DND-41 (cell line): Measurements from ENCODE around the gene LAMC1.

Source experiments
- ATAC-seq: fragments of 200-7000 bp; cut with Tn5 transposase; 3 replicates; pipeline ENCODE4 v1.9.1; 2021; ENCODE audit warnings: low read depth; ENCODE audit not compliant: insufficient read depth
- DNase-seq: peaks from one replicate; pipeline ENCODE4 v3.0.0-alpha.2; 2020
- H2AFZ ChIP-seq: 2 replicates; pipeline ENCODE4 v1.6.0; 2012; ENCODE audit warnings: low read depth, low read length
- H3K27ac ChIP-seq: 2 replicates; pipeline ENCODE4 v1.5.1; 2012; ENCODE audit warnings: low read length, inconsistent platforms
- H3K27me3 ChIP-seq: fragments of 200-600 bp; sonication (generic); 2 replicates; pipeline ENCODE4 v1.6.0; 2012; ENCODE audit warnings: low read length, mild to moderate bottlenecking, inconsistent platforms; ENCODE audit not compliant: insufficient read depth, poor library complexity
- H3K36me3 ChIP-seq: 2 replicates; pipeline ENCODE4 v1.5.1; 2012; ENCODE audit warnings: low read length, inconsistent platforms; ENCODE audit not compliant: insufficient read depth
- H3K4me1 ChIP-seq: 2 replicates; pipeline ENCODE4 v1.5.1; 2012; ENCODE audit warnings: mild to moderate bottlenecking, low read length; ENCODE audit not compliant: insufficient read depth
- H3K4me2 ChIP-seq: 2 replicates; pipeline ENCODE4 v1.6.0; 2012; ENCODE audit warnings: mild to moderate bottlenecking, moderate library complexity, low read length, inconsistent platforms; ENCODE audit not compliant: insufficient read depth
- H3K4me3 ChIP-seq, 2 experiments: fragments of 200-600 bp in 1 of 2; shearing (Covaris generic) in 1 of 2; 2 replicates each; pipeline ENCODE4 v1.5.1; 2012 to 2016; ENCODE audit warnings: inconsistent platforms in 2 of 2, low read length in 2 of 2, mild to moderate bottlenecking in 2 of 2, low read depth in 1 of 2, moderate library complexity in 1 of 2
- H3K79me2 ChIP-seq: 2 replicates; pipeline ENCODE4 v1.6.0; 2012; ENCODE audit warnings: low read length, inconsistent platforms; ENCODE audit not compliant: insufficient read depth
- H3K9ac ChIP-seq: 2 replicates; pipeline ENCODE4 v1.6.0; 2012; ENCODE audit warnings: low read depth, mild to moderate bottlenecking, inconsistent platforms, low read length, moderate library complexity
- H3K9me3 ChIP-seq: 2 replicates; pipeline ENCODE4 v1.5.1; 2012; ENCODE audit warnings: low read length, moderate library complexity, mild to moderate bottlenecking, inconsistent platforms; ENCODE audit not compliant: insufficient read depth, severe bottlenecking
- H4K20me1 ChIP-seq: 2 replicates; pipeline ENCODE4 v1.6.0; 2012; ENCODE audit warnings: low read length; ENCODE audit not compliant: insufficient read depth
- CTCF ChIP-seq: IDR thresholded peaks from 2 replicates; pipeline ENCODE4 v1.5.1; 2012; ENCODE audit warnings: borderline replicate concordance, low read length, moderate library complexity, mild to moderate bottlenecking; ENCODE audit not compliant: poor library complexity, severe bottlenecking; ENCODE audit errors: extremely low read depth
- EZH2 ChIP-seq: IDR thresholded peaks from 3 replicates; pipeline ENCODE4 v1.6.1; 2012; ENCODE audit warnings: borderline replicate concordance, low read depth, mild to moderate bottlenecking, moderate library complexity, low read length, inconsistent platforms; ENCODE audit not compliant: severe bottlenecking

LAMC1 gene

GRCh38 chr1:183032122-183032921 lies 9.1 kb downstream of the LAMC1 start:
- TF ChIP-seq CTCF (no peak), EZH2 (no peak)
- no peak overlapping the region for H3K9ac ChIP-seq
- ATAC-seq: no peak

GRCh38 chr1:183033205-183033604 lies 10.0 kb downstream of the LAMC1 start:
- H3K4me3 ChIP-seq: no peak overlapping the region
- peaks cover 6% of the 10 kb centered on the region; the same call in 1 of the 2 replicates for H3K4me1 ChIP-seq
- peaks cover 22% of the 10 kb centered on the region for H3K27me3 ChIP-seq
- no peak overlapping the region for H3K27ac ChIP-seq
- H3K9ac ChIP-seq: no peak overlapping the region
- TF ChIP-seq EZH2 (no peak), CTCF (no peak)
- H3K9me3 ChIP-seq: no peaks in the 10 kb centered on the region
- no peaks in the 10 kb centered on the region for H3K36me3 ChIP-seq
- no peak overlapping the region for H3K4me2 ChIP-seq
- ATAC-seq (peak; percentile 96), DNase-seq (peak; percentile 56)
- no peaks in the 10 kb centered on the region for H4K20me1 ChIP-seq
- H2AFZ ChIP-seq: no peak overlapping the region
- no peaks in the 10 kb centered on the region for H3K79me2 ChIP-seq

More at GRCh38 chr1:183032122-183032921, 9.1 kb downstream of the LAMC1 start:
- Histone ChIP-seq H3K4me3 (no peak overlapping the region), H3K27me3 (peaks cover 28% of the 10 kb centered on the region), H2AFZ (no peak overlapping the region), H3K4me2 (no peak overlapping the region), H3K27ac (no peak overlapping the region), H4K20me1 (no peaks in the 10 kb centered on the region), H3K36me3 (no peaks in the 10 kb centered on the region), H3K79me2 (no peaks in the 10 kb centered on the region), H3K9me3 (no peaks in the 10 kb centered on the region), H3K4me1 (peaks cover 6% of the 10 kb centered on the region; the same call in 1 of the 2 replicates)
- DNase-seq: no peak

GRCh38 chr1:183034682-183035081 lies 11.5 kb downstream of the LAMC1 start:
- Histone ChIP-seq H2AFZ (no peak overlapping the region), H3K9ac (no peak overlapping the region)

More at GRCh38 chr1:183034682-183035081, 11.5 kb downstream of the LAMC1 start:
- Histone ChIP-seq H3K4me3 (no peak overlapping the region), H4K20me1 (no peaks in the 10 kb centered on the region), H3K4me1 (peaks cover 6% of the 10 kb centered on the region; the same call in 1 of the 2 replicates), H3K4me2 (no peak overlapping the region), H3K27me3 (peaks cover 23% of the 10 kb centered on the region), H3K27ac (no peak overlapping the region), H3K79me2 (no peaks in the 10 kb centered on the region), H3K9me3 (no peaks in the 10 kb centered on the region), H3K36me3 (no peaks in the 10 kb centered on the region)
- no peak for TF ChIP-seq EZH2
- no peak for TF ChIP-seq CTCF
- ATAC-seq (no peak), DNase-seq (no peak)
